WTC11 (cell line): Measurements from ENCODE around the gene CA5A. TPM values are rescaled to one million over a fixed set of nuclear protein-coding genes. Genes with fewer than 3 reads are reported as not detected.

Source experiments
- ATAC-seq: fragments of 200-7000 bp; cut with Tn5 transposase; 2 replicates; pipeline ENCODE4 v1.10.0; 2021; ENCODE audit warnings: mild to moderate bottlenecking, moderate library complexity
- CTCF ChIA-PET: fragments of 300-600 bp; sonication (Branson Sonifier 250); formaldehyde crosslinking; loops from one replicate; lab custom pipeline; 2021; ENCODE audit warnings: antibody characterized with exemption; lab: Charles Lee
- POLR2A ChIA-PET: fragments of 350-600 bp; sonication (Branson Sonifier 250); formaldehyde crosslinking; loops from one replicate; lab custom pipeline; 2021; ENCODE audit warnings: antibody characterized with exemption; lab: Charles Lee
- DNase-seq: peaks from one replicate; pipeline ENCODE4 v3.0.0; 2021; ENCODE audit warnings: low spot score
- H3K27ac Mint-ChIP-seq: 2 replicates; pipeline ENCODE4 v1.8.0; 2021; ENCODE audit warnings: mixed read lengths
- H3K27me3 Mint-ChIP-seq: 2 replicates; pipeline ENCODE4 v1.8.0; 2021; ENCODE audit warnings: low read depth, mild to moderate bottlenecking, moderate library complexity, mixed read lengths
- H3K36me3 Mint-ChIP-seq: 2 replicates; pipeline ENCODE4 v1.8.0; 2021; ENCODE audit warnings: mixed read lengths
- H3K4me1 Mint-ChIP-seq: 2 replicates; pipeline ENCODE4 v1.8.0; 2022; ENCODE audit warnings: mixed read lengths
- H3K4me3 Mint-ChIP-seq: 2 replicates; pipeline ENCODE4 v1.8.0; 2021; ENCODE audit warnings: mild to moderate bottlenecking, moderate library complexity, mixed read lengths
- H3K9me3 Mint-ChIP-seq: 2 replicates; pipeline ENCODE4 v1.8.0; 2021; ENCODE audit warnings: mixed read lengths
- AR ChIP-seq: fragments of 250-450 bp; sonication (Bioruptor Pico); IDR thresholded peaks from 2 replicates; pipeline ENCODE4 v1.9.0; 2021; ENCODE audit warnings: mild to moderate bottlenecking
- GTF2I ChIP-seq: fragments of 250-450 bp; sonication (Bioruptor Pico); conservative IDR thresholded peaks from 2 replicates; pipeline ENCODE4 v1.4.0; 2021; ENCODE audit warnings: mild to moderate bottlenecking
- IRF1 ChIP-seq: sonication (generic); formaldehyde crosslinking; IDR thresholded peaks from 2 replicates; pipeline ENCODE4 v1.8.0; 2023; ENCODE audit warnings: missing genetic modification reagents
- JAZF1 ChIP-seq: fragments of 250-450 bp; sonication (Bioruptor Pico); IDR thresholded peaks from 2 replicates; pipeline ENCODE4 v1.9.0; 2021; ENCODE audit warnings: moderate library complexity, mild to moderate bottlenecking, inconsistent platforms
- NFATC4 ChIP-seq: fragments of 250-450 bp; sonication (Bioruptor Pico); IDR thresholded peaks from 2 replicates; pipeline ENCODE4 v1.9.0; 2021; ENCODE audit warnings: mild to moderate bottlenecking
- SOX15 ChIP-seq: fragments of 250-450 bp; sonication (Bioruptor Pico); IDR thresholded peaks from 2 replicates; pipeline ENCODE4 v1.9.0; 2021; ENCODE audit warnings: mild to moderate bottlenecking
- STAT6 ChIP-seq: sonication (generic); formaldehyde crosslinking; conservative IDR thresholded peaks from 2 replicates; pipeline ENCODE4 v1.8.1; 2023; ENCODE audit warnings: mild to moderate bottlenecking, low read depth, missing genetic modification reagents, moderate library complexity
- ZNF317 ChIP-seq: sonication (generic); formaldehyde crosslinking; IDR thresholded peaks from 2 replicates; pipeline ENCODE4 v1.8.1; 2023; ENCODE audit warnings: low read depth, mild to moderate bottlenecking, moderate library complexity, missing genetic modification reagents, borderline replicate concordance
- total RNA-seq: library from RNA; stranded (reverse); gene quantifications from 3 replicates; pipeline ENCODE4 v1.2.3, GENCODE V29; 2021
- TF ChIP-seq, protein P1 (sequence below): sonication (generic); formaldehyde crosslinking; IDR thresholded peaks from 2 replicates; pipeline ENCODE4 v1.8.0; 2023; ENCODE audit warnings: mild to moderate bottlenecking, missing genetic modification reagents
- TF ChIP-seq, protein P2 (sequence below): sonication (generic); formaldehyde crosslinking; IDR thresholded peaks from 2 replicates; pipeline ENCODE4 v1.8.1; 2022; ENCODE audit warnings: mild to moderate bottlenecking, moderate library complexity, missing genetic modification reagents
- TF ChIP-seq, protein P3 (sequence below): sonication (generic); formaldehyde crosslinking; IDR thresholded peaks from 2 replicates; pipeline ENCODE4 v1.8.0; 2022; ENCODE audit warnings: mild to moderate bottlenecking, missing genetic modification reagents
- TF ChIP-seq, protein P4 (sequence below): fragments of 250-450 bp; sonication (Bioruptor Pico); IDR thresholded peaks from 2 replicates; pipeline ENCODE4 v2.1.2; 2022; ENCODE audit warnings: mild to moderate bottlenecking, moderate library complexity
- TF ChIP-seq, protein P5 (sequence below): fragments of 200-600 bp; IDR thresholded peaks from 2 replicates; pipeline ENCODE4 v1.8.0; 2022; ENCODE audit warnings: antibody characterized with exemption

Gene CA5A
- total RNA-seq, 1 experiment from 2014 or later = not detected

DNA sequence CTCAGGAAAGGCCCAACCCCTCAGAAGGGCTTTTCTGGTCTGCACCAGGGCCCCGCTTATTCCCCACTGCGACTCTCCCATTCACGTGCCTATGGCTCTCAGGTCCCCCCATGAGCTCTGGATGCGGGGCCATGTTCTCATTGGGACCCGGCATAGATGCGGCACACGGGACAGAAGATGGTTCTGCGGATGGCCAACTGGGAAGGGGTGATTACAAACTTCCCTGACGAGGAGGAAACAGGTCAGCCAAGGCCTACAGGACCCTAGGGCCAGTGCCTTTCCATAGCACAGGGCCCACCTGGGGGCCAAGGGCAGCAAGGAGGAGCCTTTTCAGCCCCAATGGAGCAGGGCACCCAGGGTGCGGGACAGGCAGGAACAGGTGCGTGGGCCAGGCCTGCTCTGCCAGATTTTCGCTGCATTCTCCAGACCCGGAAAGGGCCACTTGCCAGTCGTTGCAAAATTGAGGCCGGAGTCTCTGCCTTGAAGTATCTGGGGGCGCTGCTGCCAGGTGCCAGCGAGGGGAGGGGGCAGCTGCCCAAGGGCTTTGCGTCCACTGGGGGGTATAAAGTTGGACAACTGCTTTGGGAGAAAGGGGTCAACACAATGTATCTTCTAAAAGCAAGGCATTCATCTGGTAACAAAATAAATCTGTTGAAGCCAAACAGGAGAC lies 87.5 kb downstream of the CA5A start:
- no peak for TF ChIP-seq JAZF1 (CRISPR knock-in tag)
- no peak for TF ChIP-seq GTF2I (CRISPR knock-in tag)
- TF ChIP-seq SOX15 (CRISPR knock-in tag) = no peak
- TF ChIP-seq, protein P1, sequence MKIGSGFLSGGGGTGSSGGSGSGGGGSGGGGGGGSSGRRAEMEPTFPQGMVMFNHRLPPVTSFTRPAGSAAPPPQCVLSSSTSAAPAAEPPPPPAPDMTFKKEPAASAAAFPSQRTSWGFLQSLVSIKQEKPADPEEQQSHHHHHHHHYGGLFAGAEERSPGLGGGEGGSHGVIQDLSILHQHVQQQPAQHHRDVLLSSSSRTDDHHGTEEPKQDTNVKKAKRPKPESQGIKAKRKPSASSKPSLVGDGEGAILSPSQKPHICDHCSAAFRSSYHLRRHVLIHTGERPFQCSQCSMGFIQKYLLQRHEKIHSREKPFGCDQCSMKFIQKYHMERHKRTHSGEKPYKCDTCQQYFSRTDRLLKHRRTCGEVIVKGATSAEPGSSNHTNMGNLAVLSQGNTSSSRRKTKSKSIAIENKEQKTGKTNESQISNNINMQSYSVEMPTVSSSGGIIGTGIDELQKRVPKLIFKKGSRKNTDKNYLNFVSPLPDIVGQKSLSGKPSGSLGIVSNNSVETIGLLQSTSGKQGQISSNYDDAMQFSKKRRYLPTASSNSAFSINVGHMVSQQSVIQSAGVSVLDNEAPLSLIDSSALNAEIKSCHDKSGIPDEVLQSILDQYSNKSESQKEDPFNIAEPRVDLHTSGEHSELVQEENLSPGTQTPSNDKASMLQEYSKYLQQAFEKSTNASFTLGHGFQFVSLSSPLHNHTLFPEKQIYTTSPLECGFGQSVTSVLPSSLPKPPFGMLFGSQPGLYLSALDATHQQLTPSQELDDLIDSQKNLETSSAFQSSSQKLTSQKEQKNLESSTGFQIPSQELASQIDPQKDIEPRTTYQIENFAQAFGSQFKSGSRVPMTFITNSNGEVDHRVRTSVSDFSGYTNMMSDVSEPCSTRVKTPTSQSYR (CRISPR knock-in tag) = no peak
- TF ChIP-seq AR (CRISPR knock-in tag) = no peak
- TF ChIP-seq, protein P2, sequence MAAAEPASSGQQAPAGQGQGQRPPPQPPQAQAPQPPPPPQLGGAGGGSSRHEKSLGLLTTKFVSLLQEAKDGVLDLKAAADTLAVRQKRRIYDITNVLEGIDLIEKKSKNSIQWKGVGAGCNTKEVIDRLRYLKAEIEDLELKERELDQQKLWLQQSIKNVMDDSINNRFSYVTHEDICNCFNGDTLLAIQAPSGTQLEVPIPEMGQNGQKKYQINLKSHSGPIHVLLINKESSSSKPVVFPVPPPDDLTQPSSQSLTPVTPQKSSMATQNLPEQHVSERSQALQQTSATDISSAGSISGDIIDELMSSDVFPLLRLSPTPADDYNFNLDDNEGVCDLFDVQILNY = no peak
- TF ChIP-seq NFATC4 (CRISPR knock-in tag) = no peak
- TF ChIP-seq ZNF317 = no peak
- TF ChIP-seq STAT6 (CRISPR knock-in tag) = no peak
- TF ChIP-seq, protein P3, sequence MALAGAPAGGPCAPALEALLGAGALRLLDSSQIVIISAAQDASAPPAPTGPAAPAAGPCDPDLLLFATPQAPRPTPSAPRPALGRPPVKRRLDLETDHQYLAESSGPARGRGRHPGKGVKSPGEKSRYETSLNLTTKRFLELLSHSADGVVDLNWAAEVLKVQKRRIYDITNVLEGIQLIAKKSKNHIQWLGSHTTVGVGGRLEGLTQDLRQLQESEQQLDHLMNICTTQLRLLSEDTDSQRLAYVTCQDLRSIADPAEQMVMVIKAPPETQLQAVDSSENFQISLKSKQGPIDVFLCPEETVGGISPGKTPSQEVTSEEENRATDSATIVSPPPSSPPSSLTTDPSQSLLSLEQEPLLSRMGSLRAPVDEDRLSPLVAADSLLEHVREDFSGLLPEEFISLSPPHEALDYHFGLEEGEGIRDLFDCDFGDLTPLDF = no peak
- TF ChIP-seq, protein P4, sequence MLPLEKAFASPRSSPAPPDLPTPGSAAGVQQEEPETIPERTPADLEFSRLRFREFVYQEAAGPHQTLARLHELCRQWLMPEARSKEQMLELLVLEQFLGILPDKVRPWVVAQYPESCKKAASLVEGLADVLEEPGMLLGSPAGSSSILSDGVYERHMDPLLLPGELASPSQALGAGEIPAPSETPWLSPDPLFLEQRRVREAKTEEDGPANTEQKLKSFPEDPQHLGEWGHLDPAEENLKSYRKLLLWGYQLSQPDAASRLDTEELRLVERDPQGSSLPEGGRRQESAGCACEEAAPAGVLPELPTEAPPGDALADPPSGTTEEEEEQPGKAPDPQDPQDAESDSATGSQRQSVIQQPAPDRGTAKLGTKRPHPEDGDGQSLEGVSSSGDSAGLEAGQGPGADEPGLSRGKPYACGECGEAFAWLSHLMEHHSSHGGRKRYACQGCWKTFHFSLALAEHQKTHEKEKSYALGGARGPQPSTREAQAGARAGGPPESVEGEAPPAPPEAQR = no peak
- TF ChIP-seq, protein P5, sequence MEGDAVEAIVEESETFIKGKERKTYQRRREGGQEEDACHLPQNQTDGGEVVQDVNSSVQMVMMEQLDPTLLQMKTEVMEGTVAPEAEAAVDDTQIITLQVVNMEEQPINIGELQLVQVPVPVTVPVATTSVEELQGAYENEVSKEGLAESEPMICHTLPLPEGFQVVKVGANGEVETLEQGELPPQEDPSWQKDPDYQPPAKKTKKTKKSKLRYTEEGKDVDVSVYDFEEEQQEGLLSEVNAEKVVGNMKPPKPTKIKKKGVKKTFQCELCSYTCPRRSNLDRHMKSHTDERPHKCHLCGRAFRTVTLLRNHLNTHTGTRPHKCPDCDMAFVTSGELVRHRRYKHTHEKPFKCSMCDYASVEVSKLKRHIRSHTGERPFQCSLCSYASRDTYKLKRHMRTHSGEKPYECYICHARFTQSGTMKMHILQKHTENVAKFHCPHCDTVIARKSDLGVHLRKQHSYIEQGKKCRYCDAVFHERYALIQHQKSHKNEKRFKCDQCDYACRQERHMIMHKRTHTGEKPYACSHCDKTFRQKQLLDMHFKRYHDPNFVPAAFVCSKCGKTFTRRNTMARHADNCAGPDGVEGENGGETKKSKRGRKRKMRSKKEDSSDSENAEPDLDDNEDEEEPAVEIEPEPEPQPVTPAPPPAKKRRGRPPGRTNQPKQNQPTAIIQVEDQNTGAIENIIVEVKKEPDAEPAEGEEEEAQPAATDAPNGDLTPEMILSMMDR = no peak
- TF ChIP-seq IRF1 (CRISPR knock-in tag) = no peak
- H3K27ac Mint-ChIP-seq = no peak overlapping the region
- no peak overlapping the region for H3K4me3 Mint-ChIP-seq
- ChIA-PET POLR2A (interaction anchor here (1.5 to 1.9 kb wide), 2 partner anchors 22 to 82 kb away, joined by 3 to 12 read pairs; no protein-coding TSS in a partner anchor), CTCF (interaction anchor here (1.0 to 10.4 kb wide), 15 partner anchors 8 to 80 kb away, joined by 3 to 234 read pairs (median 11); partner anchors contain the start of gene SLC7A5)
- peaks cover 34% of the 10 kb centered on the region for H3K4me1 Mint-ChIP-seq
- no peaks in the 10 kb centered on the region for H3K27me3 Mint-ChIP-seq
- no peak for ATAC-seq
- no peak for DNase-seq
- peaks cover 7% of the 10 kb centered on the region; the same call in 1 of the 2 replicates for H3K36me3 Mint-ChIP-seq
- no peaks in the 10 kb centered on the region for H3K9me3 Mint-ChIP-seq
